Astrocyte of the cerebellum (primary cell): ENCODE measurements around the gene PNPT1.
A peak's percentile ranks its signal among the peaks of the same experiment; 100 is the strongest.
"Not testable (repeated sequence)": the region's sequence is repeated elsewhere in the genome, so short reads cannot be mapped to it uniquely, and the experiment has no call there.

Source experiments
- DNase-seq: peaks from one replicate; pipeline ENCODE4 v3.0.0-alpha.2; 2011; ENCODE audit warnings: low read depth
- H3K4me3 ChIP-seq: 2 replicates; pipeline ENCODE4 v1.5.1; 2011; ENCODE audit warnings: mild to moderate bottlenecking, low read depth, low read length, moderate library complexity
- in situ Hi-C: cut with HindIII; loops from 2 replicates; pipeline ENCODE4 v1.10.0; 2017; ENCODE audit warnings: low sequenced_read_pairs
- TF ChIP-seq, protein P1 (sequence below): IDR thresholded peaks from 2 replicates; pipeline ENCODE4 v1.5.1; 2012; ENCODE audit warnings: low read length, low read depth, moderate library complexity, mild to moderate bottlenecking; ENCODE audit errors: missing control alignments

PNPT1 gene

GRCh38 chr2:55721596-55722215 is 28.1 kb upstream of the PNPT1 start:
- TF ChIP-seq, protein P1, sequence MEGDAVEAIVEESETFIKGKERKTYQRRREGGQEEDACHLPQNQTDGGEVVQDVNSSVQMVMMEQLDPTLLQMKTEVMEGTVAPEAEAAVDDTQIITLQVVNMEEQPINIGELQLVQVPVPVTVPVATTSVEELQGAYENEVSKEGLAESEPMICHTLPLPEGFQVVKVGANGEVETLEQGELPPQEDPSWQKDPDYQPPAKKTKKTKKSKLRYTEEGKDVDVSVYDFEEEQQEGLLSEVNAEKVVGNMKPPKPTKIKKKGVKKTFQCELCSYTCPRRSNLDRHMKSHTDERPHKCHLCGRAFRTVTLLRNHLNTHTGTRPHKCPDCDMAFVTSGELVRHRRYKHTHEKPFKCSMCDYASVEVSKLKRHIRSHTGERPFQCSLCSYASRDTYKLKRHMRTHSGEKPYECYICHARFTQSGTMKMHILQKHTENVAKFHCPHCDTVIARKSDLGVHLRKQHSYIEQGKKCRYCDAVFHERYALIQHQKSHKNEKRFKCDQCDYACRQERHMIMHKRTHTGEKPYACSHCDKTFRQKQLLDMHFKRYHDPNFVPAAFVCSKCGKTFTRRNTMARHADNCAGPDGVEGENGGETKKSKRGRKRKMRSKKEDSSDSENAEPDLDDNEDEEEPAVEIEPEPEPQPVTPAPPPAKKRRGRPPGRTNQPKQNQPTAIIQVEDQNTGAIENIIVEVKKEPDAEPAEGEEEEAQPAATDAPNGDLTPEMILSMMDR = no peak
- no peak overlapping the region for H3K4me3 ChIP-seq
- no peak for DNase-seq
- in situ Hi-C loops = no loop called here

DNA sequence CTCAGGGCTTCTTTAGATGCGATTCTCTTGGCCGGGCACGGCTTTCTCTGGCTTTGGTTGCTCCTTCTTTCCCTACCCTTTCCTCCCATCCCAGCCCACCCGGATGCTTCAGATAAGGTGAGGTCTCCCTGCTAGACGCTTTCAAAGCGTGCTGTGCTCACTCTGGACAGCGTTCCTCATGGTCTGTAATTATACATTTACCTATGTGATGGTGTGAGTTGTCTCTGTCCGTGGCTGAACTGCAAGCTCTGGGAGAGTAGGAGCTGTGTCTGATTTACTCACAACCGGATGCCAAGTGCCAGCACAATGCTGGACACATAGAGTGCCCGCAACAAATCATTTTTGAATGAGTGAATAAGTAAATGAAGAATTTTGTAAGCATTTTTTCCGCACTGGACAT is 26.8 kb upstream of the PNPT1 start:
- in situ Hi-C loops = no loop called here
- DNase-seq = no peak
- H3K4me3 ChIP-seq = no peak overlapping the region
- TF ChIP-seq, protein P1 = no peak

GRCh38 chr2:55719852-55720251 is 26.2 kb upstream of the PNPT1 start:
- in situ Hi-C loops = no loop called here
- TF ChIP-seq, protein P1 = no peak
- no peak overlapping the region for H3K4me3 ChIP-seq
- DNase-seq = no peak

- TF ChIP-seq, protein P1 = peak; percentile 74
- peak; percentile 65 for DNase-seq
- no peak overlapping the region for H3K4me3 ChIP-seq
- in situ Hi-C loops = no loop called here
These were observed 24.7 kb upstream of the PNPT1 start for GRCh38 chr2:55718165-55719008.

DNA sequence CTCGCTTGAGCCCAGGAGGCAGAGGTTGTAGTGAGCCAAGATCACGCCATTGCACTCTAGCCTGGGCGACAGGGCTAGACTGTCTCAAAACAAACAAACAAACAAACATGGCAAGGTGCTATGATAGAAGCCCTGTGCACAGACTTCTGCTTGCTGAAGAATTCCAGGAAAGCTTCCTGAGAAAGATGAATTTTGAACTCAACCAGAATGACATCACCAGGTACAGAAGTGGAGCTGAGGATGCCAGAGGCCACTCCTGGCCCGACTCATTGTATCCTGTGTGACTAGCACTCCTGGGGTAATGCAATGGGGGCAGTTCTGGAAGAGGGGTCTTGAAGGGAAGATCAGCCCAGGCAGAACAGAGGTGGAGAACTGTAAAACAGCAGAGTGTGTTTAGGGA is 22.0 kb upstream of the PNPT1 start:
- no peak for DNase-seq
- TF ChIP-seq, protein P1 = no peak
- in situ Hi-C loops = no loop called here
- no peak overlapping the region for H3K4me3 ChIP-seq

DNA sequence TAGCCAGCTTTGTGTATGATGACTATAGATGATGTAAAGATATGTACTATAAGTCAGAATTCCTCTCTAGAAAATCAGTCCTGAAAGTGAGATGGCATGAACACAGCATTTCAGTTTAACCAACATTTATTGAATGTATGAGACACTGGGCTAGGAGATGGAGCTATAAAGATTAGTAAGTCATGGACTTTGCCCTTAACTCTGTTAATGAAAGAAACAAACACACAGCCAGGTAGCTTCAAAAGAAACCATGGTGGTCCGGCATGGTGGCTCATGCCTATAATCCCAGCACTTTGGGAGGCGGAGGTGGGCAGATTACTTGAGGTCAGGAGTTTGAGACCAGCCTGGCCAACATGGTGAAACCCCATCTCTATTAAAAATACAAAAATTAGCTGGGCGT is 21.5 kb upstream of the PNPT1 start:
- in situ Hi-C loops, H3K4me3 ChIP-seq, DNase-seq: not testable (repeated sequence)

DNA sequence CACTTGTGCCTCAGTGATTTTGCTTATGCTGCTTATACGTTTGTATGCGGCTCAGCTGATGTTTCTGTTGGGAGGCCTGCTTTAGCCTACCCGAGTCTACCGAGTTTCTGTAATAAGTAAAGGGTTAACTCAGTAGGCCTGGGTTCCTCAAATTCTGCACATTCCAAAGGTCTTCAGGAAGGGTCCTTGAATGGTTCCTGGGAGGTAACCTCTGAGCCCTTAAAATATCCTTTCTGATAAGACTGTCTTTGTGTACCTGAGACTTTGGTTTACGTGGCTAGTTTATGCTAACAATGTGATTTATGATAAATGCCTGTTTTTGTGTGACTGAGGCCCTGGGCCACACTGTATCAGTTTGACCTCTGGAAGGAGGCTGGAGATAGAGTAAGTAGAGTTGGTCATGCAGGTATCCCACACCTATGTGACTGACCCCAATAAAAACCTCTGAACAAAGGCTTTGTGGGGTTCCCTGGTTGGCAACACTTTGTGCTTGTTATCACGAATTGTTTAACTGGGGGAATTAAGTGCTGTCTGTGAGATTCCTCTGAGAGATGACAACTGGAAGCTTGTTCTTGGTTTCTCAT is 18.9 kb upstream of the PNPT1 start:
- no peak overlapping the region for H3K4me3 ChIP-seq
- DNase-seq = no peak
- in situ Hi-C loops = no loop called here
- TF ChIP-seq, protein P1 = no peak
